Measurements from ENCODE around the gene UNC5B.

UNC5B gene

DNA sequence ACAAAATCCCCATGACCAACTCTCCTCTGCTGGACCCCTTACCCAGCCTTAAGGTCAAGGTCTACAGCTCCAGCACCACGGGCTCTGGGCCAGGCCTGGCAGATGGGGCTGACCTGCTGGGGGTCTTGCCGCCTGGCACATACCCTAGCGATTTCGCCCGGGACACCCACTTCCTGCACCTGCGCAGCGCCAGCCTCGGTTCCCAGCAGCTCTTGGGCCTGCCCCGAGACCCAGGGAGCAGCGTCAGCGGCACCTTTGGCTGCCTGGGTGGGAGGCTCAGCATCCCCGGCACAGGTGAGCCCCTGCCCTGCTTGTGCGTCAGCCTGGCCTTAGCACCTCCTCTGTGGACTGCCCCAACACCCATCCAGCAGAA is 79.1 kb downstream of the UNC5B start:
- no peaks in the 10 kb centered on the region for H3K36me3 ChIP-seq (ENCODE audit: low read depth)
- TF ChIP-seq, protein P1, sequence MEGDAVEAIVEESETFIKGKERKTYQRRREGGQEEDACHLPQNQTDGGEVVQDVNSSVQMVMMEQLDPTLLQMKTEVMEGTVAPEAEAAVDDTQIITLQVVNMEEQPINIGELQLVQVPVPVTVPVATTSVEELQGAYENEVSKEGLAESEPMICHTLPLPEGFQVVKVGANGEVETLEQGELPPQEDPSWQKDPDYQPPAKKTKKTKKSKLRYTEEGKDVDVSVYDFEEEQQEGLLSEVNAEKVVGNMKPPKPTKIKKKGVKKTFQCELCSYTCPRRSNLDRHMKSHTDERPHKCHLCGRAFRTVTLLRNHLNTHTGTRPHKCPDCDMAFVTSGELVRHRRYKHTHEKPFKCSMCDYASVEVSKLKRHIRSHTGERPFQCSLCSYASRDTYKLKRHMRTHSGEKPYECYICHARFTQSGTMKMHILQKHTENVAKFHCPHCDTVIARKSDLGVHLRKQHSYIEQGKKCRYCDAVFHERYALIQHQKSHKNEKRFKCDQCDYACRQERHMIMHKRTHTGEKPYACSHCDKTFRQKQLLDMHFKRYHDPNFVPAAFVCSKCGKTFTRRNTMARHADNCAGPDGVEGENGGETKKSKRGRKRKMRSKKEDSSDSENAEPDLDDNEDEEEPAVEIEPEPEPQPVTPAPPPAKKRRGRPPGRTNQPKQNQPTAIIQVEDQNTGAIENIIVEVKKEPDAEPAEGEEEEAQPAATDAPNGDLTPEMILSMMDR (IDR thresholded peaks at IDR 0.05; ENCODE audit: poor library complexity, severe bottlenecking) = no peak

DNA sequence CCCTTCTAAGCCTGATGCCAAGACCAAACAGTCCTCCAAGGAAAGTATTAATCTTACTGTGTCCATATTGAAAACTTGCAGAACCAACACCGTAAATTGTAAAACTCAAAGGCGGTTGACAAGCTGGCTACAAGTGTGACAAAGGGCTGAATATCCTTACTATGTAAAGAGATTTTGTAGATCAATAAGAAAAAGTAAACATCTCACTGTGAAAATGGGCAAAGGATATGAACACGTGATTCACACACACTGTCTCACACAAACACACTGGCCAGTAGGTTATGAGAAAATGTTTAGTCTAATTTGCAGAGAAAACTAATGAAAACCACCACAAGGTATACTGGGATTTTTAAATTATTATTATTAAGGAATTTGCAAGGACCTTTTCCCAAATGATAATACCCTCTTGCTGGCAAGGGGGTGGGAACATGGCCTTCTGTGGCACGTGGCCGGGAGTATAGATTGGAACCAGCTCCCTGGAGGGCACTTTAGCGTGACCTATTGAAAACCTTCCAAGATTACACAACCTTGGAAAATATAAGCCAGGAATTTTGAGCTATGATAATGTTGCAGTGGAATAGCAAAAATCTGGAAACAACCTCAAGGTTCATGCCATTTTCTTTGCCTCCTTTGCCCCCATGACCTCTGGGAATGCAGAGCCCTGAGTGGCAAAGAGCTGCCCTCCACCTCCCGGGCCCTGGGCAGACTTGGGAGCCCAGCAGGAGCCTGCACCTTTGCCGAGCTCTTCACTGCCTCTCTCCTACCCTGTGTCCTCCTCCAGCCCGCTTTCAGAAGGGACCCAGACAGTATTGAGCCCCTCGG is 80.5 kb downstream of the UNC5B start:
- Histone ChIP-seq H3K27ac (ENCODE audit: poor library complexity, severe bottlenecking) (no peak overlapping the region), H3K9me3 (ENCODE audit: severe bottlenecking) (no peaks in the 10 kb centered on the region), H3K4me1 (ENCODE audit: insufficient read depth, poor library complexity, severe bottlenecking) (no peaks in the 10 kb centered on the region), H3K27me3 (ENCODE audit: insufficient read depth, poor library complexity, severe bottlenecking) (no peaks in the 10 kb centered on the region), H3K36me3 (ENCODE audit: low read depth) (no peaks in the 10 kb centered on the region), H3K4me3 (ENCODE audit: severe bottlenecking) (no peak overlapping the region)
- TF ChIP-seq, protein P1 (IDR thresholded peaks at IDR 0.05; ENCODE audit: poor library complexity, severe bottlenecking) = no peak
- DNase-seq (ENCODE audit: low spot score) = no peak
- ATAC-seq (ENCODE audit: low read depth) = no peak

More for the DNA sequence above, 79.1 kb downstream of the UNC5B start:
- Histone ChIP-seq H3K4me1 (ENCODE audit: insufficient read depth, poor library complexity, severe bottlenecking) (no peaks in the 10 kb centered on the region), H3K27ac (ENCODE audit: poor library complexity, severe bottlenecking) (no peak overlapping the region), H3K4me3 (ENCODE audit: severe bottlenecking) (no peak overlapping the region), H3K9me3 (ENCODE audit: severe bottlenecking) (no peaks in the 10 kb centered on the region), H3K27me3 (ENCODE audit: insufficient read depth, poor library complexity, severe bottlenecking) (no peaks in the 10 kb centered on the region)
- ATAC-seq (ENCODE audit: low read depth) (no peak), DNase-seq (ENCODE audit: low spot score) (no peak)

DNA sequence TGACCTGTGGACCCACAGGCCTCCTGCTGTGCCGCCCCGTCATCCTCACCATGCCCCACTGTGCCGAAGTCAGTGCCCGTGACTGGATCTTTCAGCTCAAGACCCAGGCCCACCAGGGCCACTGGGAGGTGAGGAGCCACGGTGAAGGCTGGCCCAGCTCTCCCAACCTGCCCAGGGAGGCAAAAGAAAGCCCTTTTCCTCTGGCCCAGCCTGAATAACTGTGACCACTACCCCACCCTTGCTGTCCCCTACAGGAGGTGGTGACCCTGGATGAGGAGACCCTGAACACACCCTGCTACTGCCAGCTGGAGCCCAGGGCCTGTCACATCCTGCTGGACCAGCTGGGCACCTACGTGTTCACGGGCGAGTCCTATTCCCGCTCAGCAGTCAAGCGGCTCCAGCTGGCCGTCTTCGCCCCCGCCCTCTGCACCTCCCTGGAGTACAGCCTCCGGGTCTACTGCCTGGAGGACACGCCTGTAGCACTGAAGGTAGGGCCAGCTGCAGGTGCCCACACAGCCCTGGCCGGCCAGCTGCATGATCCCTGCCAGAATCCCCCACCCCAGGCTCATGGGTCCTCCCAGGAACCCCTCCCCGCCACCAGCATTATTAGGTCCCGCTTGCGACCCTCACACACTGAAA is 81.2 kb downstream of the UNC5B start:
- no peak overlapping the region for H3K4me3 ChIP-seq (ENCODE audit: severe bottlenecking)
- TF ChIP-seq, protein P1 (IDR thresholded peaks at IDR 0.05; ENCODE audit: poor library complexity, severe bottlenecking) = no peak
- 0 out of 3 replicates have a peak, but pooled peaks have one; percentile 22 for ATAC-seq (ENCODE audit: low read depth)
- no peaks in the 10 kb centered on the region for H3K27me3 ChIP-seq (ENCODE audit: insufficient read depth, poor library complexity, severe bottlenecking)
- no peak overlapping the region for H3K27ac ChIP-seq (ENCODE audit: poor library complexity, severe bottlenecking)
- DNase-seq (ENCODE audit: low spot score) = no peak
- H3K9me3 ChIP-seq (ENCODE audit: severe bottlenecking) = no peaks in the 10 kb centered on the region
- H3K4me1 ChIP-seq (ENCODE audit: insufficient read depth, poor library complexity, severe bottlenecking) = no peaks in the 10 kb centered on the region
- H3K36me3 ChIP-seq (ENCODE audit: low read depth) = no peaks in the 10 kb centered on the region

DNA sequence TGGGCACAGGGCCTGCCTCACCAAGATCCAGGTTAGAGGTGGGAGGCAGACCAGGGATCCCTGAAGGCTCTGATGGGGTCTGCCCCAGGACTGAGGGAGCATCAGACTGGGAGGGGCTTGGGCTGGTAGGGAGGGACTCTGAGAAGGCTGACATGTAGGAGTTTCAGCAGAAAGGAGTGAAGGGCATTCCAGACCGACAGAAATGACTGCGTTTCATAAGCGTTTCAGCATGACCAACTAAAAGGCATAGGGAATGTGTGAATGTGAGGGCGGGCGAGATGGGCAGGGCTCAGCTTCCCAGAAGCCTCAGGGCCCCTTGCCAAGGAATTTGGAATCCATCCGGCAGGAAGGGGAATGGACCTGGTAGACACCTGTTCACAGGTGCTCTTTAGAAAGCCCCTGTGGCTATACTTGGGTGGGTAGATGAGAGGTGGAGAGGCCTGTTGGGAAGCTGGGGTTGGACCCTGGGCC is 81.8 kb downstream of the UNC5B start:
- TF ChIP-seq, protein P1 (IDR thresholded peaks at IDR 0.05; ENCODE audit: poor library complexity, severe bottlenecking) = no peak
- no peaks in the 10 kb centered on the region for H3K36me3 ChIP-seq (ENCODE audit: low read depth)
- DNase-seq (ENCODE audit: low spot score) (no peak), ATAC-seq (ENCODE audit: low read depth) (0 out of 3 replicates have a peak, but pooled peaks have one; percentile 9)
- no peaks in the 10 kb centered on the region for H3K27me3 ChIP-seq (ENCODE audit: insufficient read depth, poor library complexity, severe bottlenecking)
- no peaks in the 10 kb centered on the region for H3K4me1 ChIP-seq (ENCODE audit: insufficient read depth, poor library complexity, severe bottlenecking)
- H3K4me3 ChIP-seq (ENCODE audit: severe bottlenecking) = no peak overlapping the region
- no peak overlapping the region for H3K27ac ChIP-seq (ENCODE audit: poor library complexity, severe bottlenecking)
- H3K9me3 ChIP-seq (ENCODE audit: severe bottlenecking) = no peaks in the 10 kb centered on the region

All from RWPE2 (cell line).